AG09309 (cell line): ENCODE measurements around the gene SSPN.

Experiments
- DNase-seq: peaks from one replicate; pipeline ENCODE4 v3.0.0-alpha.2; 2010; ENCODE audit warnings: low read depth
- H3K4me3 ChIP-seq: 2 replicates; pipeline ENCODE4 v1.5.1; 2011; ENCODE audit warnings: mild to moderate bottlenecking, low read depth, low read length, moderate library complexity; ENCODE audit not compliant: control insufficient read depth
- CTCF ChIP-seq: IDR thresholded peaks from 2 replicates; pipeline ENCODE4 v1.5.1; 2011; ENCODE audit warnings: mild to moderate bottlenecking, low read depth, low read length, inconsistent platforms; ENCODE audit not compliant: insufficient read depth, control insufficient read depth; ENCODE audit errors: missing control alignments

SSPN gene

GRCh38 chr12:26156201-26156871, 39.0 kb upstream of the SSPN start:
- no peak for TF ChIP-seq CTCF
- no peak overlapping the region for H3K4me3 ChIP-seq
- no peak for DNase-seq

DNA sequence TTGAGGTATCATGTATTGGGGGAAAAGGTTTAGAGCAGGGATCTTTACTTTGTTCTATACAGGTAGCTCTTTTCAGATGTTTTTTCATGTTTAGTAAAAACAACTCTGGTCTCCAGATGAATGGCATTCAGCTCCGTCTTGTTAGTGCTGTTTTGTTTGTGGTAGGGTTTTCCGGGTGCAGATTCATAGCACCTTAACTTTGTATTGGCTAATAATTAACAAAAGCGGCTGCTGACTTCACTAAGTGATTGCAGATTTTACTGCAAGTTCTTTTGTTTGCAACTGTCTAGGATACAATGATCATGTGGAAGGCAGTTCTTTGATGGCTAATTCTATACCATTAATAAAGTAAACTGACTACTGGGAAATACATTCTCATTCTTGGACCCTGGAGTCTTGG, 38.4 kb upstream of the SSPN start:
- TF ChIP-seq CTCF = no peak
- H3K4me3 ChIP-seq = no peak overlapping the region
- no peak for DNase-seq

- DNase-seq = no peak
Observed at GRCh38 chr12:26158078-26158764, 37.2 kb upstream of the SSPN start.

GRCh38 chr12:26162174-26162573, 33.2 kb upstream of the SSPN start:
- DNase-seq = no peak
- H3K4me3 ChIP-seq = no peak overlapping the region
- TF ChIP-seq CTCF = no peak

More at GRCh38 chr12:26158078-26158764, 37.2 kb upstream of the SSPN start:
- no peak overlapping the region for H3K4me3 ChIP-seq
- no peak for TF ChIP-seq CTCF

DNA sequence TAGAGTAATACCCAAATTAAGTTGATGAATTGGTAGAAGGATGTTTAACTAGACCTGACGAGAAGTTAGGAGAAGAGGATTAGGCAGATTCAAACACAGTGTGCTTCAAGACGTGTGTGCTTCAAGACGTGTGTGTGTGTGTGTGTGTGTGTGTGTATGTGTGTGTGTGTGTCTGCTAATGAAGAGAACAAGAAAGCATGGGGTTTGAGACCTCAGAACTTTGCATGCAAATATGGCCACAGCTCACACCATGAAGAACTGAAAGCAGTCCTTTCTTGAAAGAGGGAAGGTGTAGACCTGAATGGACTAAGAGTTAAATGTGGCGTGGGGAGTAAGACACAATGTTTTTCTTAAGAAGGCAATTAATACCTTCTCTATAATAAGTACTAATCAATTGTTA, 32.5 kb upstream of the SSPN start:
- H3K4me3 ChIP-seq = no peak overlapping the region
- TF ChIP-seq CTCF = no peak
- DNase-seq = no peak

DNA sequence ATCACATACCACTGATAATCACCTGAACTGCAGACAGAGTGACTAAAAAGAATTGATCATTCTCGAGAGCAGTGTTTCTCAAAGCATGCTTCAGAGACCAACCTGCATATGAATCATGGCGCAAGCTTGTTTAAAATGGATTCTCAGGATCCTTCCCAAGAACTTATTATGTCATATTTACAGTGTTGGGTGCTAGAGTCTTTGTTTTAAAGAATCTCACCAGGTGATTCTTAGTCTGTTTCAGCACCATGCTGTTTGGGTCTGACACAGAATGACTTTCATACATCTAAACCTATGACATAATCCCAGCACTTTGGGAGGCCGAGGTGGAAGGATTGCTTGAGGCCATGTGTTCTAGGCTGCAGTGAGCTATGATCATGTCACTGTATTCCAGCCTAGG, 31.3 kb upstream of the SSPN start:
- no peak for TF ChIP-seq CTCF
- H3K4me3 ChIP-seq = no peak overlapping the region
- no peak for DNase-seq
